AG09319 (cell line): ENCODE results near the gene LCAT.
A peak's percentile ranks its signal among the peaks of the same experiment; 100 is the strongest.

Source experiments
- DNase-seq: peaks from one replicate; pipeline ENCODE4 v3.0.0-alpha.2; 2010; ENCODE audit warnings: low read depth; ENCODE audit errors: extremely low read depth
- CTCF ChIP-seq: IDR thresholded peaks from 2 replicates; pipeline ENCODE4 v1.5.1; 2011; ENCODE audit warnings: low read depth, mild to moderate bottlenecking, inconsistent platforms, low read length, moderate library complexity

The LCAT gene

GRCh38 chr16:67944690-67945391 lies 921 bp upstream of the LCAT start:
- TF ChIP-seq CTCF, result no peak
- DNase-seq, result no peak

- TF ChIP-seq CTCF, result no peak
Observed at GRCh38 chr16:67943256-67943618, 683 bp downstream of the LCAT start.

GRCh38 chr16:67942510-67943255 lies 1.2 kb downstream of the LCAT start:
- DNase-seq, result no peak
- no peak for TF ChIP-seq CTCF

More at GRCh38 chr16:67943256-67943618, 683 bp downstream of the LCAT start:
- no peak for DNase-seq

GRCh38 chr16:67942200-67942509 lies 1.8 kb downstream of the LCAT start:
- peak; percentile 60 for TF ChIP-seq CTCF
- no peak for DNase-seq

- no peak for TF ChIP-seq CTCF
- DNase-seq, result no peak
Observed at GRCh38 chr16:67941469-67942199, 2.3 kb downstream of the LCAT start.

GRCh38 chr16:67940446-67941089 lies 3.4 kb downstream of the LCAT start:
- no peak for DNase-seq
- TF ChIP-seq CTCF, result no peak
